ENCODE data around the gene TSPAN12.
"Not testable (repeated sequence)": the region's sequence is repeated elsewhere in the genome, so short reads cannot be mapped to it uniquely, and the experiment has no call there.

Gene TSPAN12, protein sequence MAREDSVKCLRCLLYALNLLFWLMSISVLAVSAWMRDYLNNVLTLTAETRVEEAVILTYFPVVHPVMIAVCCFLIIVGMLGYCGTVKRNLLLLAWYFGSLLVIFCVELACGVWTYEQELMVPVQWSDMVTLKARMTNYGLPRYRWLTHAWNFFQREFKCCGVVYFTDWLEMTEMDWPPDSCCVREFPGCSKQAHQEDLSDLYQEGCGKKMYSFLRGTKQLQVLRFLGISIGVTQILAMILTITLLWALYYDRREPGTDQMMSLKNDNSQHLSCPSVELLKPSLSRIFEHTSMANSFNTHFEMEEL

DNA sequence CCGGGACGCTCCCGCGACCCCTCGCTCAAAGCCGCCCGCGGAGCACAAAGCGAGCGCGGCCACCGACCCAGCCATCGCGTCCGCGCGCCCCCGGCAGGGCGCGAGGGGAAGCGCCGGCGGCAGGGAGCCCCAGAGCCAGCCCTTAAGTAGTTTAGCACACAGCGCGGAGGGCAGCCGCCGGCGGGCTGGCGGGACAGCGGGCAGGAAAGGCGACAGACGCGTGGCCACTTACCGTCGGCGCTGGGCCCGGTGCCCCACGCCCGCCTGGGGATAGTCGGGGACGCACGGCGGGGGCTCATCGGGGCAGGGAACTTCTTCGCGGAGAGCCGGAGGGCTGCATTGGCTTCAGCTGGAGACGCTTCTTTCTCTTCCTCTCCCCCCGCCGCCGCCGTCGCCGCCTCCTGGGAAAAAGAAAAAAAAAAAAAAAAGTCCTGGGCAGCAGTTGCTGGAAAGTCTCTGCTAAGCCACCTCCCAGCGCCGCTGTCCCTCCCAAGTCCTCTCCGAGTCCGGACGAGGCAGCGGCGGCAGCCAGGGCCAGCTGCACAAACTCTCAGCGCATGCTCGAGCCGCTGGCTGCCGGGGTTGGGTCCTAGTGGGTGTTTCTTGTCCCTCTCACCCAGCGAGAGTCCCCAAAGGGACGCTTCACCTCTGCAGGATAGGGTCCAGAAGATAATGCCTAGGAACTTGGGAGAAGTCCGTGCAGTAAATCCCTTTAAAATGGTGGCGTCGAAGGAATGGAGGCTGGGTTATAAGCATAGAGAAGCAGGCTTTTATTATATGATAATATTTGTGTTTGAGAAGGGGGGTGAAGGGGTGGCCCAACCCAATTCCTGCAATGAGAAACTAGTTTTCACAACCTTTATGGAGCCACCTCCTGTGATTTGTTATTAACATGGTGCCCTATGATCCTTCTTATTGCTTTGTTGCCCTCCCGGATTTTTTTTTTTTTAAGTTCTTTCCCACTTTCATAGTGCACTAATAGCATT lies at the start of gene TSPAN12:
Gene TSPAN12 (minus strand): TSS at position 557 of the 986 bp plus-strand sequence. CDS start 1,381 bp downstream, outside the sequence.
- DNase-seq (ENCODE audit: low spot score), result peak; percentile 63

DNA sequence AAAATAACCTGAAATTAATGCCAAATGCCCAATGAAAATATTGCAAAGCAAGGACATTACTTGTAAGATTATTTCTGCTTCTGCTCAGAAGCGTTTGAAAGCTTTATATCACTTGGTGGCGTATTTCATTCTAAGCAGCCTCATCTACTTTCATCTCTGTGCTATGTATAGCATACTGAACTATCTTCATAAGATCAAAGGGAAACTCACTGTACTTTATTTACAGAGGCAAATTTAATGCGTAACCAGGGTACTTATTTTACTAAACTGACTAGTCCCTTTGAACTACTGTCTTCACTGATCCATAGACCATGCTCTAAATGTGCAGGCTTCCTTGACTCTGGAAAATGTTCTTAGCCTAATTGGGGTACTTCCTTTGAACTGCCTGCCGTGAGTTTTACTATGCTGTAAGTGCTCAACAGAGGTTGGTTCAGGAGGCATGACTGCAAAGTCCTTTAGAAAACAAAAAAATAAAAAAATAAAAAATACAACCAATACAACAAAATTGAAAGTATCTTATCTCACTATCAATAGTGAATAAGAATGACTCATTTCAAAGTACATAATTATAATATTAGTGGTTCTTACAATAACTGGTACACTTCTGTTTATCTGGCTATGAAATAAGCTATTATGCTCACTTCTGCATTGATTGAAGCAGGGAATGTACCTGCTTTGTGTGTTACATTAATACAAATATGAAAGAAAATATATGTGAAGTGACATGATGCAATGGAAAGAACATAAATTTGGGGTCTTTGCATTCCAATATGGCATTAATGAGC lies 41.0 kb upstream of the TSPAN12 start:
- no peak for DNase-seq (ENCODE audit: low spot score)

DNA sequence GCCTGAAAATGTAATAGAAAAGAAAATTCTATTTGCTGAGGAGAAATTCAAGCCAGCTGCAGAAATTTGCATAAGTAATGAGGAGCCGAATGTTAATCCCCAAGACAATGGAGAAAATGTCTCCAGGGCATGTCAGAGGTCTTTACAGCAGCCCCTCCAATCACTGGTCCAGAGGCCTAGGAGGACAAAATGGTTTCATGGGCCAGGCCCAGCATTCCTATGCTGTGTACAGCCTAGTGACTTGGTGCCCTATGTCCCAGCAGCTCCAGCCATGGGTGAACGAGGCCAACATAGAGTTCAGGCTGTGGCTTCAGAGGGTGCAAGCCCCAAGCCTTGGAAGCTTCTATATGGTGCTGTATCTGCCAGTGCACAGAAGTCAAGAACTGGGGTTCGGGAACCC lies 37.3 kb upstream of the TSPAN12 start:
- DNase-seq (ENCODE audit: low spot score), result not testable (repeated sequence)

DNA sequence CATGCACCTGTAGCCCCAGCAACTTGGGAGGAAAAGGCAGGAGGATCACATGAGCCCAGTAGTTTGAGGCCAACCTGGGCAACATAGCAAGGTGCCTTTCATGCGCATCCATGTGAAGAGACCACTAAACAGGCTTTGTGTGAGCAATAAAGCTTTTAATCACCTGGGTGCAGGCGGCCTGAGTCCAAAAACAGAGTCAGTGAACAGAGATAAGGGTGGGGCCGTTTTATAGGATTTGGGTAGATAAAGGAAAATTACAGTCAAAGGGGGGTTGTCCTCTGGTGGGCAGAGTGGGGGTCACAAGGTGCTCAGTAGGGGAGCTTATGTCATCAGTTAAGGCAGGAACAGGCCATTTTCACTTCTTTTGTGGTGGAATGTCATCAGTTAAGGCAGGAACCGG lies 27.7 kb upstream of the TSPAN12 start:
- not testable (repeated sequence) for DNase-seq (ENCODE audit: low spot score)

DNA sequence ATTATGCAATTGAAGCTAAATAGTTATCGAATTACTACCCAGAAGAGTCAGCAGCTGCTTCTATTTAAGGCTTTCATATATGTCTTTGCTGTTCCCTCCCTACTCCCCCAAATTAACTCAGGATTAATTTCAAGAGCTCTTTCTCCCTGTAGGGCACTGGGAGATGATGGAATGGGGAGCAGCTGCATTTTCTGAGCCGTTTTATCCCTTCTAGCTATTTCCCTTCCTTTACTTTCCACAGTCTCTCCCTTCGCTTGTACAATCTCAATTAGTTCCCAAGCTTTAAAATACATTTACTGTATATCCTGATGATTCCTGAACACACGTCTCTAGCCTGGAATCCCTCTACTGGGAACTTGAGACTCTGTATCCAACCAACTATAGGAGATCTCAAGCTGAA lies 19.8 kb upstream of the TSPAN12 start:
- DNase-seq (ENCODE audit: low spot score), result no peak

DNA sequence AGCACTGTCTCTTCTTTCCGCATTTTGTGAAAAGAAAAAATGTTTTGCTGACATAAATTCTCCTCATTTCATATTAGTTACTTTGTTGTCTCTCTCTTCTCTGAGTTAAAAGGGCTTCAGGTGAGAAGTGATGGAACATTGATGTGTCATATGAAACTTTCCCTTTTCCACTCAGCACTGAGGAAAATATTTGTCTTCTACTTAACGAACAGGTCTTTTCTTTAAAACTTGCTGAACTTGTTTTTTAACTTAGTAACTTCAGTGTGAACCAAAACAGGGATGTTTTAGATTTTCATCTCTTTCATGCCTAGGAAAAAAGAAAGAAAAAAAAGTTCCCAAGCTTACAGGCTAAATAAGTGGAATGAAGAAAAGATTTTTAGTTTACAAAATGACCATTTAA lies 19.0 kb upstream of the TSPAN12 start:
- no peak for DNase-seq (ENCODE audit: low spot score)

DNA sequence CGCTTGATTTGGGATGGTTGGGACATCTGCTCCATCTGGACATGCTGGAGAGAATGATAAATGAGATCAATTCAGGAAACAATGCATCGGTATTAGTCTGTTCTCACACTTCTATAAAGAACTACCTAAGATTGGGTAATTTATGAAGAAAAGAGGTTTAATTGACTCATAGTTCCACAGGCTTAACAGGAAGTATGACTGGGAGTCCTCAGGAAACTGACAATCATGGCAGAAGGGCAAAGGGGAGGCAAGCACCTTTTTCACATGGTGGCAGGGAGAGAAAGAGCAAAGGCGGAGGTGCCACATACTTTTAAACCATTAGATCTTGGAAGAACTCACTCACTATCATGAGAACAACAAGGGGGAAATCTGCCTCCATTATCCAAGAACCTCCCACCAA lies 16.8 kb upstream of the TSPAN12 start:
- DNase-seq (ENCODE audit: low spot score), result no peak

DNA sequence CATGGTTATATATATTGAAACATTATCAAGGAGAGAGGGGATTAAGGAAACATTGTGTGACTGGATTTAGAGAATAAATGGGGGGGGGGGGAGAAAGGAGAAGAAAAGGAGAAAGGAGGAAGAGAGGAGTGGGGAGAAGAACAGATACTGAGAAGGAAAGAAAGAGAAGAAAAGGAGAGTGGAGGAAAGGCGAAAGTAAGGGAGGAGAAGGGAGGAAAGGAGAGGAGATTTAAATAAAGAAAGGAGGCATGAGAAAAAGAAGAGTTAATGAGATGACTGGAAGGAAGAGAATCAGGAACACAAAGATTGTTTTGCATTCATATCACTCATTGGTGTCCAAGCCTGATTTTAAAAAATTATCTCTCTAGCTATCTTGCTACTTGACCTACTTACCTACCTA lies 16.1 kb upstream of the TSPAN12 start:
- no peak for DNase-seq (ENCODE audit: low spot score)

DNA sequence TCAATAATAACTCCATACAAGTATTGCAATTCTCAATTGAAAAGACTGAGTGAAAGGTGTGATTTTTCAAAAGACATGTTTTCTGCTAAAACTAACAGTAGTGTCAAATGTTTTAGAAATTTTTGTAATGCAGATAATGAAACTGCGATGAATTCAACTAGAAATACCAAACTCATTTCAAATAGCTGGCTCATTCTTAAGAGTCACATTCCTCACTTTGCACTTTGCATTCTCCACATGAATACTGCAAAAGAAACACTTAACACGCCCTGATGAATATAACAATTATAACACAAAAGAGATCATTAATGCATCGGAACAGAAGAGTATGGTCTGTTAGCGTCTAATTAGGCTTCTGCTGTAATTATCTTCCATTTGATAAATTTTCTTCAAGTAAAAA lies 15.5 kb upstream of the TSPAN12 start:
- DNase-seq (ENCODE audit: low spot score), result no peak

DNA sequence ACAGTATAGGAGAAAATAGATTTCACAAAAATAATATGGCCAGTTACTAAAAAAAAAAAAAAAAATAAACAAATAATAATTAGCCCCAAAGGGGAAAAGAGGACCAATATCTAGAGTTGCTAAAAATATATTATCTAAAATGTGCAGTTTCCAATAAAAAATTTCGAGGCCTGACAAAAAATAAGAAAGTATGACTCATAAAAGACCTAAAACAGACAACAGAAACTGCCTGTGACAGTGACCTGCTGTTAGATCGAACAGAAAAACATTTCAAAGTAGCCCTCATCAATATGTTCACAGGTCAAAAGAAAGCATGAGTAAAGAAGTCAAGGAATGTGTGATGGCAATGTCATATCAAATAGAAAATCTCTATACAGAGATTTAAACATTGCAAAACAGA lies 11.8 kb upstream of the TSPAN12 start:
- DNase-seq (ENCODE audit: low spot score), result no peak

DNA sequence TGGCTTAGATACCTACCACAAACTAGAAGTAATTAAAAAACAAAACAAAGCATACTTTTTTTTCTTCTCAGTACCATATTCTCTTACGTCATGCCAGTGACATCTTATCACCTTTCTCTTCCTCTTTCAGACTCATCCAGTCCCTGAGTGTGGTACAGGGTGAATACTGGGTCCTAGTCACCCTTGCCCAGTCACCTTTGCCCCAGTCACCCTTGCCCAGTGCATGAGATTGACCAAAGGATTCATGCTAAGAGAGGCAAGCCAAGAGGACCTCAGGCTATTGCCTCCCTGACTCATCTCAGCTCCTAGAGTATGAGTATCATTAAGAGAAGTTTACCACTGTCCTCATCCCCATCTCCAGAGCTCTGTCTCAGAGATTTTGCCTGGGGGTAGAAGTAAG lies 10.0 kb upstream of the TSPAN12 start:
- DNase-seq (ENCODE audit: low spot score), result no peak

DNA sequence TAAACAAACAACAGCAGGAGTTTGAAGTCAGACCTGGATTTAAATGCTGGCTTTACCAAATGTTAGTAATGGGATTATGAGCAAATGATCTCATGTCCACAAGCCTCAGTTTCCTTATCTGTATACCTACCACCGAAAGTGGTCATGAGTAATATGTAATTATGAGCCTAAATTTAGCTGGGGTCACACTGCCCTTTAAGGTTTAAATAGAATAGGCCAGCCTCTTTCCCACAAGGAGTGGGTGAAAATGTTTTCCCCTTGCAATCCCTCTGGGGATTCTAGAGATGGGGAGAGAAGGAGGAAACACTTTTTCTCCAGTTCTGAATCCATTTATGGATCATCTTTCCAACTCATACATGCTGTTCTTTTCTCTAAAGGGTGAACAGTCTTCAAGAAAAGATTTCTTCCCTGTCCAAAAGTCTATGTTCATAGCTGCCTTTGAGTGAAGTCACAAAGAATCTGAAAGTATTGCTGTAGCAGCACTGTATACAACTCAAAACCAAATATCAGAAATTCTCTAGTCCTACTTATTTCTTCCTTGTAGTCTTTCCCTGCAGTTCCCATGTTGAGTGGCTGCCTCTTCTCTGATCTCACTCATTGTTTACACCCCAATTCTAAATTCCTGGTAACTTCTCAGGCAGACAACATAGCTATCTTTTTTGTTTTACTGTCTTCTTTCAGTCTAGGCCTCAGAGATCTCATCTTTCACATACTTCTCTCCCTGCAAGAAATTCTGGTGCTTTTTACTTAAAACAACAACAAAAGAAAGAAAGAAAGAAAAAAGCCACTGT lies 7.4 kb upstream of the TSPAN12 start:
- no peak for DNase-seq (ENCODE audit: low spot score)

DNA sequence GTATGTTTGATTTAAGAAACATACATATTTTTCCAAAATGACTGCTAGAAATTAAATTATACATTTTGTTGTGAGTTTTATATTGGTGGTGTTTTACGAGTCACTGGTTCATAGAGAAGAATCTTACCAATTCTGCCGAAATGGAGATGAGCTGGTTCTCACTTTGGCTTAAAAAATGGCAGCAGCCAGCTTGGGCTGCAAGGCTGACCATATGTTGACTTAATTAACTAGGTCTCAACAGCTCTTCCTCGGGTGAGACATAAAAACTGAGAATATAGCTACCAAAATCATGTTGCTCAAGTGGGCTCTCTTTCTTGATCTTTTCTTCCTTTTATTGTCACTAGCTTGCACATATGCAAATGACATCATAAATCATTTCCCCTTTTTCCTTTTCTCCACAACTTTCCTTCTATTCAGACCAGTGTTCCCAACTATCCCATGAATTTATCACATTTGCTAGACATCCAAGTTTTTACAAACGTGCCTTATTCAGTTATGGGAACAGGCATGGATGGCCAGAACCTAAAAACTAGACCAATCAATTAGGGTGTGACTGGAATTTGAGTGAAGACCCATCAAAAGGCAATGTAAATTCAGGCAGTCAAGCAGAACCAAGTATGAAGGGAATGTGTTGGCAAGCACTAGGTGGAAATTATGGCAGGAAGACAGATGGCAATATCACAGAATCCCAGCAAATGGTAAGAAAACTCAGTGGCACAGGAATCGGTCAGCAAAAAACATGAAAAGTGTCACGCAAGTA lies 6.4 kb upstream of the TSPAN12 start:
- no peak for DNase-seq (ENCODE audit: low spot score)

DNA sequence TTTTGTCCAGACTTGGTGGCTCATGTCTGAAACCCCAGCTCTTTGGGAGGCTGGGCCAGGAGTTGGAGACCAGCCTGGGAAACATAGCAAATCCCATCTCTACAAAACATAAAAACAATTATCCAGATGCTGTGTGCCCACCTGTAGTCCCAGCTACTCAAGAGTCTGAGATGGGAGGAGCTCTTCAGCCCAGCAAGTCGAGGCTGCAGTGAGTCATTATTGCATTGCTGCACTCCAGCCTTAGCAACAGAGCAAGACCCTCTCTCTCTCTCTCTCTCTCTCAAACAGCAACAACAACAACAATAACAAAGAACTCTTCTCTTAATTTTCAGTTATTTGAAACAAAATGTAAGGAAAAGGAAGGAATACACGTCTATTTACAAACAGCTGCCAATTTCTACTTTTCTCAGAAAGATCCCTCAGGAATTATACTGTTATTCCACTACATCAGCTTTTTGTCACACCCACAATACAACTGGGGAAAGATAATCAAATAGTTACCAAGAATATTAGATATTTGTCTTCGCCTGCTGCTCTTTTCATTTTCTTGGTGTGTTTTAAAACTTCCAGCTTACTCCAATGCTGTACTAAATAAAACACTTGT lies 5.1 kb upstream of the TSPAN12 start:
- no peak for DNase-seq (ENCODE audit: low spot score)

DNA sequence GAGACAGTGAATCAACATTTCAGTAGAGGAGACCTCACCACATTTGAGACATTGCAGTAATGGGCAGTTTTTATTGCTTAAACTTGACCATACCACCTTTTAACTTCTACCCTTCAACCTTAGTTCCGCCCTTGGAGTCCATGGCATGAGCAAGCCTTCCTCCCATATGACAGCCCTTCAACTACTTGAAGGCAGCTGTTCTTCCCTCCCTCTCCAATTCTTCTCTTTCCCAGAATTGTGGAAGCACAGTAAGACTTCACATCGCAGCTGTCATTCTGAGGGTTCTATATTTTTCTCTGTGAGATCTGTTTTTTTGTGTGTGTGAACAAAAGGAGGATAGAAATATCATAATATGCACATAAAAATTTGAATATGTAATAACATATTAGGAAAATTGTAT lies 2.2 kb upstream of the TSPAN12 start:
- no peak for DNase-seq (ENCODE audit: low spot score)

DNA sequence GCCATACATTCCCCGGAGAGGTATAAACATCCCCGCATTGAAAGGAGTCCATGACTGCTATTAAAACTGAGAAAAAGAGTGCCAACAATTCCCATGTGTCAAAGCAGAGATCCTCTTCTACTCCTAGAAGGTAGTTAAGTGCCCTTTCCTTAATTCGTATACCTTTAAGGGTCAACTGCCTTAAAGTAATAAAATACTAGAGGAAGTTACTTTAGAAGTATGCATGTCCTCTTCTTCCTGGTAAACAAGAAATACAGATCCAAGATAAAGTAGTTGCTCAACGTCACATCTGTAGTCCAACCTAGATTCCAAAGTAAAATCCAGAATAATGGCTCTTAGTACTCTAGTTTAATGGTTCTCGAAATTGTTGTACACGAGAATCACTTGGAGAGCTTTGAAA lies 1.5 kb upstream of the TSPAN12 start:
- DNase-seq (ENCODE audit: low spot score), result no peak

DNA sequence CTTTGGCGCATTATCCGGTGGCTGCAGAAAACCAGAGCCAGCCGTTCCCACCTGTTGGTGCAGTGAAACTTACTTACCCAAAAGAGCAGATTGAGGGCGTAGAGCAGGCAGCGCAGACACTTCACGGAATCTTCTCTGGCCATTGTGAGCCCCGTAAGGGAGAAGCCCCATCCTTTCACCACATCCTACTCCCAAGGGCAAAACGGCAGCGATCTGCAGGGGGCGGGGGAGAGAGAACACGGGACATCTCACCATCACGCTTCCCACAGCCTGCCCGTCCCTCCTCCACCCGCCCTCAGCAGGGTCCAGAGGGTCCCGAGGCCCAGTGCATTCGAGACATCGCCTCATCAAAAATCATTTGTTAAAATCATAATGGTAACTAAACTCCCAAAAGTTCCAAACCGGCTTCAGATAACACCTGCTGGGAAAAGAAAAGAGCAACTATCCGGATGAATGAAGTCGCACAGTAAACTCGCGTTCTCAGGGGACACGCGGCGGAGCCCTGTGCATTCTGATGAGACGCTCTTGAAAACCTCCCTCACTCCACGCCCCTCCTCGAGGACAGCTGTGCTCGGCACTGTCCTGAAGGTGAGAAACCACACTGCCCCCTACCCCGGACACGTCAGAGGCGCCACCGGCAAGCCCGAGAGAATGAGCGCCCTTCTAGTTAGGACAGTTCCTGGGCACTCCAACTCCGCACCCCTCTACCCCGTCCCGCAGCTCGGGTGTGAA lies 1.2 kb downstream of the TSPAN12 start:
- peak; percentile 13 for DNase-seq (ENCODE audit: low spot score)

DNA sequence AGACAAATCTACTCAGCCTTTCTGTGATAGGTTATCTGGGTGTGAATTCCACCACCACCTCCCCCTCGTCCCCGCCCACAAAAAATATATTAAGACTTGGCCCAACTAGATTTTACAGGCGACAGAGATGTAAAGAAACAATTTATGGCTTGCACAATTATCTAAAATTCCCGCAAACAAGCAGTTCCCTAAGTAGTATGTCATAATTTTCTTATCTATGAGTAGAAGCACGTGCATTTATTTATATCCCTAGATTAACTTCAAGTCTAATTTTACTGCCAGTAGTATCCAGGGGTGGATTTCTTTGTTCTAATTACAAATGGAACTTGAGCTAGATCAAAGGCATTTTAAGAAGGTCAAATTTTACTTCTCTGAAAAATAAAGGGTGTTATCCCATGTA lies 1.7 kb downstream of the TSPAN12 start:
- DNase-seq (ENCODE audit: low spot score), result no peak

DNA sequence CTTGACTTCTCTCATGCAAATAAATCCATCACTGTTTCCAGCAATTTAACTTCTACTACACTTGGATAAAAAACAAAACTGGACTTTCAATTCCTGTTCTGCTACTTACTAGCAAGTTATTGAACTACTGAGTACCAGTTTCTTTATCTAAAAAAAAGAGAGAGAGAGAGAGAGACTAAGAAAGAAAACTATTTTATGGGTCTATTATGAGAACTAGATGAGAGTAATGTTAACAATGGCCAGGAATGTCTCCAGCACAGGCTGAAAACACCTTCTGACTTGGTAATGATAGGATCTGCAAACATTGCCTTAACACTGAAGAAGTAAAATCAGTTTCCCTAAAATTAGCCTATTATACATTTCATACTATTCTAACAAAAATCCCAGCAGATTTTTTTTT lies 5.2 kb downstream of the TSPAN12 start:
- no peak for DNase-seq (ENCODE audit: low spot score)

DNA sequence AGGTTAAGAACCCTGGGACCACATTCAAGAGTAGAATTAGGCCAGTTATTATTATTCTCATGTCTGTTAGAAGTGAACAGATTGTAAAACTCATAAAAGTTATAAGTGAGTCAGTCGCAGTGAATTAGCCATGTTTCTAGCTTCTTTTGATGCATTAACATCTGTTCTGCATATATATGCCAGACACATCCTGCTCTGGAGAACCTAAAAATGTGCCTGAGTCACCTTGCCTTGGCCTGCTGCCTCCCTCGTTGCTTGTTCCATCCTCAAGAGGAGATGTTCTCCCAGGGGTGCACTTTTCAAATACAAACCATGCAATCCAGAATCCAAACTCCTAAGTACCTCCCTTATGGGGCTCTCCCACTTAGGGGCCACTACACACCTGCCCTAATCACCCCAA lies 14.8 kb downstream of the TSPAN12 start:
- DNase-seq (ENCODE audit: low spot score), result no peak

Measured in Ammon's horn (tissue), 1 donor.